ENCODE measurements around the gene COX20.
"Not testable (repeated sequence)": the region's sequence is repeated elsewhere in the genome, so short reads cannot be mapped to it uniquely, and the experiment has no call there.

The COX20 gene

DNA sequence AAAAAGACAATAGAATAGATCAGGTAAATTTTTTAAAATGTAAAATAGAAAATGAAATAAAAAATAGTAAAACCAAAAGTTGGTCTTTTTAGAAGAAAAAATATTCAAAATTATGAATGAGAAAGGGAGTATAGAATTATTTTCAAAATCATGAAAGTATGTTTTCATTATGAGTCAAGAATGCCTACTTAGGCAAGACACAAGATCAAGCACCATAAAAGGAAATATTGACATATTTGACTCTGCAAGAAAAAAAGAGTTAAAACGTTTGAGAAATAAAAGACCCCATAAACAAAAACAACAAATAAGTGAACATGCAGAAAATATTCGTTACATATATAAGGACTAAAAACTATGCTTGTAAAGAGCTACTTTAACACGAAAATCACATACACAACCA lies 4.8 kb upstream of the COX20 start:
- no peak for DNase-seq (ENCODE audit: insufficient read length)
- TF ChIP-seq POLR2AphosphoS5 (IDR thresholded peaks at IDR 0.05; ENCODE audit: low read depth, low read length) (no peak), POLR2A (IDR thresholded peaks at IDR 0.05; ENCODE audit: low read depth, low read length) (no peak), TAF1 (IDR thresholded peaks at IDR 0.05; ENCODE audit: borderline replicate concordance, low read depth, low read length) (no peak)
- FAIRE-seq: no peak

DNA sequence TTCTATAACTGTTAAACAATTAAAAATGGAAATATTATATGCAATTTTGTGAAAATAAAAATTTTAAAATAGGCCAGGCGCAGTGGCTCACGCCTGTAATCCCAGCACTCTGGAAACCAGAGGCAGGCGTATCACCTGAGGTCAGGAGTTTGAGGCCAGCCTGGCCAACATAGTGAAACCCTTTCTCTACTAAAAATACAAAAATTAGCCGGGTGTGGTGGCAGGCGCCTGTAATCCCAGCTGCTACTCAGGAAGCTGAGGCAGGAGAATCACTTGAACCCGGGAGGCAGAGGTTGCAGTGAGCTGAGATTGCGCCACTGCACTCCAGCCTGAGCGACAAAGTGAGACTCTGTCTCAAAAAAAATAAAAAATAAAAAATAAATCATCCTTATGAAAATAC lies 2.2 kb upstream of the COX20 start:
- not testable (repeated sequence) for FAIRE-seq; DNase-seq (ENCODE audit: insufficient read length)

DNA sequence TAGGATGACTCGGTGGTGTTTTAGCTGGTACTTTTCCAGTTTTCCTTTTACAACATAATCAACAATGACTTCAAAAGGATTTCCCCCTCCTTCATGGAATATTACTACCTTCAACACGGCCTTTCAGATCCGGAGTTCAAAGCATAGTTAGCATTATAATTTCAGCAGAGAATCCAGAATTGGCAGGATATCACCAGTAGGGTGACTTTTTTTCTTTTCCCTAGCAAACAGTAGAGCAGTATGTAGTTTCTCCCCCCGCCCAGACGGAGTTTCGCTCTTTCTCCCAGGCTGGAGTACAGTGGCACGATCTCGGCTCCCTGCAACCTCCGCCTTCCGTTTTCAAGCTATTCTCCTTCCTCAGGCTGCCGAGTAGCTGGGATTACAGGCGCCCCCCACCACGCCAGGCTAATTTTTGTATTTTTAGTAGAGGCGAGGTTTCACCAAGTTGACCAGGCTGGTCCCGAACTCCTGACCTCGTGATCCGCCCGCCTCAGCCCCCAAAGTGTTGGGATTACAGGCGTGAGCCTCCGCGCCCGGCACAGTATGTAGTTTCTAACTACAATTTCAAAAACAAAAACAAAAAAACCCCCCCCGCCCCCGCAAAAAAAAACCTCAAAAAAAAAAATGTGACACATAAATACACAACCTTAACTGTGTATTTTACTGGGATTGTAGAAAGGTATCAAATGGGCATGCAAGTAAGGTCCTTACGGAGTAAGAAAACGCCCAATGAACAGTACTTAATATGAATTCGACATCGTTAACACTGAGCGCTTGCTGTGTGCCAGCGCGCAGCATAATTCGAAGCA lies 1.5 kb upstream of the COX20 start:
- FAIRE-seq (no peak), DNase-seq (ENCODE audit: insufficient read length) (no peak)
- TF ChIP-seq POLR2A (IDR thresholded peaks at IDR 0.05; ENCODE audit: low read depth, low read length) (no peak; the same call in 1 of the 2 replicates), TAF1 (IDR thresholded peaks at IDR 0.05; ENCODE audit: borderline replicate concordance, low read depth, low read length) (0 out of 2 replicates have a peak, but pooled peaks have one; percentile 16)

DNA sequence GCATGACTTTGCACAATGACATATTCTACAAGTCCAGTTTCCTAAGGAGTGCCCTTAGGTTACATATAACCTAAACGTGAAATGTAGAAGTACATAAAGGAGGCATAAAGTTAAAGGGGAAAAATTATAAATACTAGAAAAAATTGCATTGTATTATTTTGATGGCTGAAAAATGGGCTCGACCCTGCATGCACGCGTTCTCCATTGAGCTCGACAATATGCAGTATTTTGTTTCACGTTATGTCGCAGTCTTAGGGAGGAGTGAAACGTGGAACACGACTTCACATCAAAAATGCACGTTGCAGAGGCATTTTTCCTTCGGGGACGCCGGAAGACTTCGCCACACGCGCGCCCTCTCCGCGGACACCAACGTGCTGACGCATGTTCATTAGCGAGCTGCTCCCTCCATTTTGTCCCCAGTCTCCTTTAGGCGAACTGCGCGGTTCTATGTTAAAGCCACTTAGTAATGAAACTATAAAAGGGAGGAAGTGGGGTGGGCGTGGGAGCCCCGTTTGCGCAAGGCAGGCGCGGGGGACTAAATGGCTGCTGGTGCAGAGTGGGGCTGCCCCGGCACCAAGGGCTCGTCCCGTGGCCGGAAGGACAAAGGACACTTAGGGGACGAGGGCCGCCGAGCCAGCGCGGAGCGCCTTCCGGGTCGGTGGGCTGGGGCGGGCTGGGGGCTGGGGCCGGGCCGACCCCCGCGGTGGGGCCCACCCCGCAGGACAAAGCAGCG lies 749 bp upstream of the COX20 start:
- no peak for FAIRE-seq
- DNase-seq (ENCODE audit: insufficient read length): no peak
- peak; percentile 86 for TF ChIP-seq POLR2A (IDR thresholded peaks at IDR 0.05; ENCODE audit: low read depth, low read length)
- TF ChIP-seq POLR2AphosphoS5 (IDR thresholded peaks at IDR 0.05; ENCODE audit: low read depth, low read length): peak; percentile 82
- TF ChIP-seq TAF1 (IDR thresholded peaks at IDR 0.05; ENCODE audit: borderline replicate concordance, low read depth, low read length): peak; percentile 90

DNA sequence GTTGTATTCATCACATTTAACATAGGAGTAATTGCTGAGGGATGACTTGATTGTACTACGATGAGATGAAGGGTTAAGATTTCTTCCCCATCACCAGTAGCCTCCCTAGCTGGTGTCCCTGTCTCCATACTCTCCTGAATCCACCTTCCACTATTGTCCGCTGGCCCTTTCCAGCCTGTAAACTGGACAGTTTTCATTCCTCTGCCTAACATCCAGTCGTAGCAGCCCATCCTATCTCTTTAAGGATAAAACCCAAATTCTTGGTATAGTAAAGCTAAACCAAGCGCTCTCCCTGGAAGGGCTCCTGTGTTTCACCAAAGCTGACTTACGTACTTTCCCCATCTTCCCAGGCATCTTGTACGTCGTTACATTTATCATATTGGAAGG lies 670 bp downstream of the COX20 start:
- TF ChIP-seq POLR2AphosphoS5 (IDR thresholded peaks at IDR 0.05; ENCODE audit: low read depth, low read length) (no peak; the same call in 1 of the 2 replicates), TAF1 (IDR thresholded peaks at IDR 0.05; ENCODE audit: borderline replicate concordance, low read depth, low read length) (no peak), POLR2A (IDR thresholded peaks at IDR 0.05; ENCODE audit: low read depth, low read length) (no peak)
- DNase-seq (ENCODE audit: insufficient read length): no peak
- peak; percentile 21 for FAIRE-seq

DNA sequence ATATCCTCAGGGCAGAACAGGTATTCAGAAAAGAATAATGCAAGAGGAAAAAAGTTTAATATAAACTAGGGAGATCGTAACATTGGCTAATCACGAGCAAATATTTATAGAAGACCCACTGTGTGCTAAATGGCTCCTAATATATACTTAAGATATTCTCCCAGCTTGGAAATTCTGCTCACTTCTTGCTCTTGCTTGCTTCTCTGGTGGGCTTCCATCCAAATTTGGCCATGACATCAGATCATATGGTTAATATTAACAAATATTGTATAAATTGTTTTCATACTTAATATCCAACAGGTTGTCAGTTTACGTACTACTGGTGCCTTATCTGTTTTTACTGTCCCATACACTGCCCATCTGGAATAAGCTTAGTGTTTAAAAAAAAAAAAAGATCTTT lies 1.1 kb downstream of the COX20 start:
- DNase-seq (ENCODE audit: insufficient read length): no peak
- TF ChIP-seq TAF1 (IDR thresholded peaks at IDR 0.05; ENCODE audit: borderline replicate concordance, low read depth, low read length): no peak
- no peak; the same call in 1 of the 2 replicates for TF ChIP-seq POLR2AphosphoS5 (IDR thresholded peaks at IDR 0.05; ENCODE audit: low read depth, low read length)
- no peak for TF ChIP-seq POLR2A (IDR thresholded peaks at IDR 0.05; ENCODE audit: low read depth, low read length)
- no peak for FAIRE-seq

DNA sequence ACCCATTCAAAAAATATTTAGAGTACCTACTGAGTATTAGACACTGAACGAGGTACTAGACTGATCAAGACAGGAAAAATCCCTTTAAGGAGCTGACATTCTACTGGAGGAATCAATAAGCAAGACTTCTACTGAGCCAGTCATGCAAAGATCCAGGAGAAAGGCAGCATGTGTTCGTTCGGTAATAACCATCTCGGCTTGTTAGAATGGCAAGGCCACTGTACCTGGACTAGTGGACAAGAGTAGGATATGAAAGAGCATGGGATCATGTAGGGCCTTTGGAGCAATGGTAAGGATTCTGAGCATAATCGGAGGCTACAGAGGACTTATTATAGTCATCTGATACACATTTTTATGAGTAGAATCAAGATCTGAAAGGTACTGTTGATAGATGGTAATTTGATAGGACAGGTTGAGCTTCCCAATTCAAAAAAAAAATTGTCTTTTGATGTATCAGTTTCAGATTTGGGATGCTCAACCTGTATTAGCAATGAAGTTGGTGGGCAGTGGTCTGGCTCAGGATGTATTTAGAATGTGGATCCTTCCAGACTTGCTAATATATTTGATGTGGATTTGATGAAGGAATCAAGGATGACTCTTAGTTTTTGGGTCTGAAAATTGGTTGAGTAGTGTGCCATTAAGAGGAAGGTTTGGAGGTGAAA lies 2.3 kb downstream of the COX20 start:
- FAIRE-seq: peak; percentile 50
- TF ChIP-seq POLR2AphosphoS5 (IDR thresholded peaks at IDR 0.05; ENCODE audit: low read depth, low read length): no peak
- TF ChIP-seq POLR2A (IDR thresholded peaks at IDR 0.05; ENCODE audit: low read depth, low read length): no peak
- TF ChIP-seq TAF1 (IDR thresholded peaks at IDR 0.05; ENCODE audit: borderline replicate concordance, low read depth, low read length): no peak
- DNase-seq (ENCODE audit: insufficient read length): no peak

DNA sequence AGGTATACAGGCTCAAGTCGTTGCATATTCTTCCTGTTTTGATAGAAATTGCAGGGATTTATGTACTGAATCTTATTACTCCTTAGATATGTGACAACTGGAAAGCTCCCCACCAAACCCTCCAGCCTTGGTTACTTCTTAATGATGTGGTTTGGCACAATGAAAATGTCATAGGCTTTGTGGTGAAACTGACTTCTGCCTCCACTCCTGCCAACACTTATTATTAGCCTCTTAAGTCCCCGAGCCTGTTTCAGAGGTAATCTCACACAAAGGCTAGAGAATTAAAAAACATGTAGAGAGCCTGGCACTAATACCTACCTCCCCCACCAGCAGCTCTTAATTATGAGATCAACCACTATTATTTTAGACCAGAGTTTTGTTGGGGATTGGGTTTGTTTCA lies 4.2 kb downstream of the COX20 start:
- no peak for TF ChIP-seq TAF1 (IDR thresholded peaks at IDR 0.05; ENCODE audit: borderline replicate concordance, low read depth, low read length)
- TF ChIP-seq POLR2AphosphoS5 (IDR thresholded peaks at IDR 0.05; ENCODE audit: low read depth, low read length): no peak
- no peak for TF ChIP-seq POLR2A (IDR thresholded peaks at IDR 0.05; ENCODE audit: low read depth, low read length)
- no peak for DNase-seq (ENCODE audit: insufficient read length)
- no peak for FAIRE-seq

DNA sequence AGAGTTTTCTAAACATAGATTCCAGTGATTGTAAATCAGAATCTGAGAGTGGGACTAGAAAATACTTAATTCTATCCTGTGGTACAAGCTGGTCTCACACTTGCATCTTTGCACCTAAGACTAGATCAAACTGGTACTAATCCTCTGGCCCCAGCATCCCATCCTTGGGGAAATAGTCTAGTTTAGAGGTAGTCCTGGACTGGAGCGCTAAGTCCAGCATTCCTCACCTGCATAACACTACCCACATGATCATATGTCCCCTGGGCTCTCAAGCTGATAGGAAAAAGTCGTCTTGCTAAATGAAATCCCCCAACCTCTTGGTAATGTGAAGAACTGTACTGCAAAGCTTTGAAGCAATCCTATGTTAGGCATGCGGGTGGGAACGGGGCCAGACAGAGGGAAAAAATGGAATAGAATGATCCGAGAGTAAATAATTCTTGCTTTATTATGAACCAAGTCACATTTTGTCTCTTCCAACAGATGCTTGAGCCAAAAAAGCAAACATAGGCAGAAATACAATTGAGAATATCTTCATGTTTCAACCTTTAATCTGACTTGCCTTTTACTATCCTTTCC lies 4.8 kb downstream of the COX20 start:
- DNase-seq (ENCODE audit: insufficient read length) (no peak), FAIRE-seq (no peak)
- TF ChIP-seq POLR2AphosphoS5 (IDR thresholded peaks at IDR 0.05; ENCODE audit: low read depth, low read length): no peak
- no peak for TF ChIP-seq POLR2A (IDR thresholded peaks at IDR 0.05; ENCODE audit: low read depth, low read length)
- no peak for TF ChIP-seq TAF1 (IDR thresholded peaks at IDR 0.05; ENCODE audit: borderline replicate concordance, low read depth, low read length)

DNA sequence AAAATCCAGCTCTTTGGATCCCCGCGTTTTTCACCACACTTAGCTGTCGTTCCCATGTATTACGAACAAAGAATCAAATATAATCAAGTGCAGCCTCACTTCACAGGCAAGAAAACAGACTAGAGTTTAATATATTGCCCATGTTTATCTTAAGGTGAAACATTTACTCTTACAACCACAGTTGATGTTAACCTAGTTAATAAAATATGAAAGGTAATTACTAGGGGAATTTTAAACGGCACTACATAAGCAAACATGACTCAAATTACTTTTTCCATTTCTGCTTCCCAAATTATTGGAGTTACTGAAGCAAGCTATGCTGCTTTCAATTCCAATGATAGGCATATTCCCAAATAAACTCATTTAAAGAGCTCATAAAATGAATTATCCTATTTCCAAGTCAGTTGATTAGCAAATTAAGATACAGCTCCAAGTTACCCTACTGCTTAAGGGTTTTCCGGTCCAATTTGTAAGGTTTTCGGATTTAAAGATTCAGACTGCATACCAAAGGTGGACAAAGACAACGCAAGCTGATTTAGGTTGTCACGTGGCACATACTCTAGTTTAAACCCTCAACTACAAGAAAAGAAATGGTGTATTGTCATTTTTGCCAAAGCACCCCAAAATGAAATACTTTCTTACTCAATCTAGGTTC lies 5.9 kb downstream of the COX20 start:
- DNase-seq (ENCODE audit: insufficient read length): no peak
- FAIRE-seq: no peak
- TF ChIP-seq TAF1 (IDR thresholded peaks at IDR 0.05; ENCODE audit: borderline replicate concordance, low read depth, low read length) (no peak), POLR2AphosphoS5 (IDR thresholded peaks at IDR 0.05; ENCODE audit: low read depth, low read length) (no peak), POLR2A (IDR thresholded peaks at IDR 0.05; ENCODE audit: low read depth, low read length) (no peak)
